ENCODE data around the gene PCGF2.

PCGF2 gene

GRCh38 chr17:38702166-38702915 lies 45.8 kb downstream of the PCGF2 start:
- peak; percentile 88 for DNase-seq

- peak; percentile 14 for DNase-seq
Measured at GRCh38 chr17:38701504-38702165, 46.5 kb downstream of the PCGF2 start.

- no peak for DNase-seq
Measured at GRCh38 chr17:38698760-38699159, 49.4 kb downstream of the PCGF2 start.

GRCh38 chr17:38697061-38697820 lies 50.9 kb downstream of the PCGF2 start:
- no peak for DNase-seq

GRCh38 chr17:38693700-38694329 lies 54.3 kb downstream of the PCGF2 start:
- peak; percentile 49 for DNase-seq

- DNase-seq, result no peak
Measured at GRCh38 chr17:38691154-38691553, 57.0 kb downstream of the PCGF2 start.

- no peak for DNase-seq
Measured at GRCh38 chr17:38690386-38690785, 57.8 kb downstream of the PCGF2 start.

- DNase-seq, result no peak
Measured at GRCh38 chr17:38687286-38687685, 60.9 kb downstream of the PCGF2 start.

GRCh38 chr17:38685491-38685890 lies 62.6 kb downstream of the PCGF2 start:
- no peak for DNase-seq
